ENCODE measurements around the gene GLP1R.

GLP1R gene

GRCh38 chr6:39092124-39092523 lies 43.5 kb downstream of the GLP1R start (continued):
- no peak for TF ChIP-seq ZBTB44 (tag by site-specific recombination; IDR thresholded peaks at IDR 0.05)
- no peak for TF ChIP-seq YY1 (tag by site-specific recombination; IDR thresholded peaks at IDR 0.05)
- TF ChIP-seq PRDM10 (tag by site-specific recombination; IDR thresholded peaks at IDR 0.05) = no peak

GRCh38 chr6:39093149-39093708 lies 44.6 kb downstream of the GLP1R start:
- no peaks in the 10 kb centered on the region for H3K9me3 ChIP-seq (ENCODE audit: control insufficient read depth, insufficient read depth, low read depth, low read length)
- H3K4me1 ChIP-seq (ENCODE audit: control insufficient read depth, insufficient read depth, low read length) = peaks cover 5% of the 10 kb centered on the region; the same call in 1 of the 2 replicates
- H3K4me3 ChIP-seq (ENCODE audit: low read depth, low read length) = no peak overlapping the region
- H3K36me3 ChIP-seq (ENCODE audit: control insufficient read depth in 2 of 2, insufficient read depth in 1 of 2, low read length in 2 of 2) = no peaks in the 10 kb centered on the region
- ChIA-PET CTCF (interaction anchor here (0.6 to 3.8 kb wide), 12 partner anchors 9 to 221 kb away, joined by 3 to 26 read pairs (median 4); partner anchors contain the start of gene SAYSD1), POLR2A (interaction anchor here (1.0 kb wide), 1 partner anchor 21 kb away, joined by 5 read pairs; the partner anchor contains the start of gene SAYSD1)
- TF ChIP-seq SALL2 (tag by site-specific recombination; IDR thresholded peaks at IDR 0.05; ENCODE audit: borderline replicate concordance) = no peak
- no peak for TF ChIP-seq ZNF791 (tag by site-specific recombination; IDR thresholded peaks at IDR 0.05)
- TF ChIP-seq ZNF23 (tag by site-specific recombination; IDR thresholded peaks at IDR 0.05; ENCODE audit: borderline replicate concordance) = no peak
- TF ChIP-seq ZNF629 (tag by site-specific recombination; IDR thresholded peaks at IDR 0.05) = no peak
- TF ChIP-seq ZNF311 (tag by site-specific recombination; IDR thresholded peaks at IDR 0.05; ENCODE audit: borderline replicate concordance) = no peak
- TF ChIP-seq GFI1B (tag by site-specific recombination; IDR thresholded peaks at IDR 0.05) = no peak
- TF ChIP-seq ZNF280D (tag by site-specific recombination; IDR thresholded peaks at IDR 0.05) = no peak
- TF ChIP-seq TCF7L2 (IDR thresholded peaks at IDR 0.05; ENCODE audit: borderline replicate concordance, low read depth, low read length) = no peak
- TF ChIP-seq WT1 (tag by site-specific recombination; IDR thresholded peaks at IDR 0.05) = no peak
- TF ChIP-seq ZNF274 (IDR thresholded peaks at IDR 0.05; ENCODE audit: low read length) = no peak
- TF ChIP-seq ZNF274 (tag by site-specific recombination; IDR thresholded peaks at IDR 0.05; ENCODE audit: borderline replicate concordance) = no peak
- TF ChIP-seq ZNF433 (tag by site-specific recombination; IDR thresholded peaks at IDR 0.05; ENCODE audit: low read depth) = no peak
- TF ChIP-seq CTCF (tag by site-specific recombination; IDR thresholded peaks at IDR 0.05) = no peak
- TF ChIP-seq ZNF146 (tag by site-specific recombination; IDR thresholded peaks at IDR 0.05) = no peak
- TF ChIP-seq ZNF175 (tag by site-specific recombination; IDR thresholded peaks at IDR 0.05) = no peak
- TF ChIP-seq SCRT2 (tag by site-specific recombination; IDR thresholded peaks at IDR 0.05) = no peak
- H3K27ac ChIP-seq (ENCODE audit: extremely low read depth, low read depth, low read length) = no peak overlapping the region

All from HEK293 (cell line).